T-helper 1 cell treated with Interleukin-12 subunit alpha and Interleukin-12 subunit beta and Interleukin-4 antibody, amounts not matched to agents 30 ng/mL and 1 ng/mL, for 36 hours (primary cell): Measurements from ENCODE around the gene PLAU. TPM values are rescaled to one million over a fixed set of nuclear protein-coding genes. Genes with fewer than 3 reads are reported as not detected.
"Not testable (repeated sequence)": the region's sequence is repeated elsewhere in the genome, so short reads cannot be mapped to it uniquely, and the experiment has no call there.

Experiments used
- intact Hi-C: fragments of 100-400 bp; cut with micrococcal nuclease; formaldehyde crosslinking; loops from one replicate; pipeline ENCODE4 v1.15.1; 2024
- total RNA-seq: library from RNA; stranded (reverse); gene quantifications from 2 replicates; pipeline ENCODE4 v1.2.3, GENCODE V29; 2022

Gene PLAU
- total RNA-seq, 1 donor from 2014 or later: 1.5 TPM

DNA sequence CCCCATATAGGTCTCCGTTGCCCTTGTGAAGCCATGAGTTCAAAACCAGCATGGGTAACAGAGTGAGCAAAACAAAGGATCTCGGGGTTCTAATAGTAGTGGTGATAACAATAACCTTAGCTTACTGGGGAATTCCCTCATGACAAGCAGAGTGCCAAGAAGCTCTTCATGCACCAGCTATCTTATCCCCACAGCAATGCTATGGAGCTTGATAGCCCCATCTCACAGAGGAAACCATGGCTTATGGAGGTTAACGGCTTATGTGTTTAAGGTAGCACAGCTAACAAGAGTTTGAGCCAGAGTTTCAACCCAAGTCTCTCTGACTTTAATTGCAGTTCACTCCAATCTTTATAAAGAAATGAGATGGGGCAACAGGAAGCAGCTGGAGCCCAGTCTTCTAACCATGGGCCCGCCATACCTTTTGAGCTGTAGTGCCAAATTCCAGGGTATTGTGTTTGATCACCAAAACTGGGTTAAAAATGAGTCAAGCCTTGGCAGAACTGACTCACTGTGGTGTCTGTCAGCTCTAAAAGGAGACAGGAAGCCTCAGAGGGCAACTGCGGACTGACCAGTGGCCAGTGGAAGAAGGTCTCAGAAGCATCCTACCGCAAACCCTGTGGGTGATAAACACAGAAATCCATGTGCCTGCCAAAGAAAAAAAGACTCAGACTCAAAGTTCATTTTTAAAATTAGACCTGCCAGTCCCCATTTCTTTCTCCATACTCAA is 16.5 kb upstream of the PLAU start:
- intact Hi-C loops: no loop called here

DNA sequence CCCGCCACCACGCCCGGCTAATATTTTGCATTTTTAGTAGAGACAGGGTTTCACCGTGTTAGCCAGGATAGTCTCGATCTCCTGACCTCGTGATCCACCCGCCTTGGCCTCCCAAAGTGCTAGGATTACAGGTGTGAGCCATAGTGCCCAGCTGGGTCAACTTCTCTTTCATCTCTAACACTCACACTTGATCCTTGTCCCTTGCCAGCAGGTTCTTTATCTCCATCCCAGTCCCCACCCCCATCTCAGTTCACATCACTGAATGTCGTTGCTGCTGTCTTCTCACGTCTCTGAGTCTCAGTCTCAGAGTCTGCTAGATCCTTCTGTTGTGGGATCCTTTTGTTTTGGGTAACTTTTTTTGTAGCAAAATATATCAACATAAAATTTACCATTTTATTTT is 15.6 kb upstream of the PLAU start:
- intact Hi-C loops: not testable (repeated sequence)

DNA sequence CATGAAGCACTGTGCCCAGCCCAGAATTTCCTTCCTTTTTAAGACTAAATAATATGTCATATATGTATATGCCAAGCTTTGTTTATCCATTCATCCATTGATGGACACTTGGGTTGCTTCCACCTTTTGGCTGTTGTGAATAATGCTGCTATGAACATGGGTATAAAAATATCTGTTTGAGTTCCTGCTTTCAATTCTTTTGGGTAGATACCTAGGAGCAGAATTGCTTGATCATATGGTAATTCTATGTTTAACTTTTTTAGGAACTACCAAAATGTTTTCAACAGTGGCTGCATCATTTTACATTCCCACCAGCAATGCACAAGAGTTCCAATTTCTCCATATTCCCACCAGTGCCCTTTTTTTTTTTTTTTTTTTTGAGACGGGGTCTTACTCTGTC is 13.2 kb upstream of the PLAU start:
- intact Hi-C loops: no loop called here

DNA sequence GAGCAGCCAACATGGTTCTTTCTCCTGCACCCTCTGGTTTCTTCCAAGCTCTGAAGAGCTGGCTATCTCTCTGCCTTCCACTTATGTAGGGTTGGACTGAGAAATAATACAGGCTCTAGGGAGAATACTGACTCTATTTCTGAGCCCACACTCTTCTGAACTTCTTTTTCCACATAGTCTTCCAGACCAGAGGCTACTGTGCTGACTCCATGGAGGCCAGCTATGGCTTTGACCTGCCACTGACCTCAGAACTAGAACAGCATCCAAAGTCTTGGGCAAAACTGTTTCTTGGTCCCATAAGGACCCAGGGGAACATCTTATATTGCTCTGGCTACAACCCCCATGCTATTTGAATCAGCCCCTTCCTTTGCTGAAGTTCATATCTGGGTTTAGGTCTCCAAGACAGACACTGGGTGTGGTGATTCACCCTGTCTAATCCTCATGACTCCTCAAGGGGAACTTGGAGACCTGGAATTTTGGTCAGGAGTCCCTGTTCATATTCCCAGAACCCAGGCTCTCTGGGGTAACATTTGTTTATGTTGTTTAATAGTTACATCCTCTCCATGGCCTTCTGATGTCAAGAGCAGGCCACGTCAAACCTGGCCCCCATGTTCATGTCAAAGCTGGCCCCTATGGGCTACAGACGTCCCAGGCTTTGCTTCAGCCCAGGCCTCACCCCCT is 12.1 kb upstream of the PLAU start:
- intact Hi-C loops: no loop called here

DNA sequence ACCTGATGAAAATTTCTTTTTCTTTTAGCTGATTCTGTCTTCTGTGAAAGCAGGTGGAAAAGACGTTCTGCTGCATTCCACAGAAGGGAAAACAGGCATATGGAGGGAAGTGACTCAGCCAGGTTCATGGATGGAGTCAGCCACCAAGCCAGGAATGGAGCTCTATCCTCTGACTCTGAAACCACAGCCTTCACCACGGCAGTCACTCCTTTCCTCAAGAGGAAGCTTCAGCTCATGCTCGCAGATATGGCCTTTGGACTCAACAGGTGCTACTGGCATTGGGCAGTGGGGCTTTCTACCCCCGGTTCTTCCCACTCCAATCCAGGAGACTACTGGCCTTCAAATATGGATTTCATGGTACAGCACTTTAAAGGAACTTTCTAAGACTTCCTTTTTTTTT is 11.5 kb upstream of the PLAU start:
- intact Hi-C loops: no loop called here

DNA sequence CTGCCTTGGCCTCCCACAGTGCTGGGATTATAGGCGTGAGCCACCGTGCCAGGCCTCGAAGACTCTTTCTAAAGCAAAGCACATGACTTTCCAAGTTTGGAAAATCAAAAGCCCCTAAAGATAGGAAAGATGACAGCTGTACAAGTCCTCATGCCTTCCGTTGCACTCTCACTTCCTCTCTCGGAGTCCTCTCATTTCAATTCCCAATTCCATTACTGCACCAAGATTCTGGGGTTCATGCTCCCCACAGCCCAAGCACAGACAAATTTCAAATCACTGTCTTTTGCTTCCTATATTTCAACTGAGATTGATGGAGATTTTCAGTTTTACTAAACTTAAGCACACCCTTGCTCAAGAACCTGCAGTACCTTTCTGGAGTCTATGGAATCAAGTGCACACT is 10.9 kb upstream of the PLAU start:
- intact Hi-C loops: no loop called here

DNA sequence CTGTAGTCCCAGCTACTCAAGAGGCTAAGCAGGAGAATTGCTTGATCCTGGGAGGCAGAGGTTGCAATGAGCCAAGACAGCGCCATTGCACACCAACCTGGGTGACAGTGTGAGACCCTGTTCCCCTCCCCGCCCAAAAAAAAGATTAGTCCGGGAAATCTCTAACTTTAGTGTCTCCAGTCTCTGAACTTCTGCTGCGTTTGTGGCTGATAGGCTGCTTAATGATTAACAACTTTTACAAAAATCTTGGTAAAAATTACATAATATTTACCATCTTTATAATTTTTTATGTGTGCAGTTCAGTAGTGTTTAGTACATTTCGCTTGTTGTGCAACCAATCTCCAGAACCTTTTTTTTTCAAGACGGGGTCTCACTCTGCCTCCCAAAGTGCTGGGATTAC is 9.7 kb upstream of the PLAU start:
- intact Hi-C loops: no loop called here

DNA sequence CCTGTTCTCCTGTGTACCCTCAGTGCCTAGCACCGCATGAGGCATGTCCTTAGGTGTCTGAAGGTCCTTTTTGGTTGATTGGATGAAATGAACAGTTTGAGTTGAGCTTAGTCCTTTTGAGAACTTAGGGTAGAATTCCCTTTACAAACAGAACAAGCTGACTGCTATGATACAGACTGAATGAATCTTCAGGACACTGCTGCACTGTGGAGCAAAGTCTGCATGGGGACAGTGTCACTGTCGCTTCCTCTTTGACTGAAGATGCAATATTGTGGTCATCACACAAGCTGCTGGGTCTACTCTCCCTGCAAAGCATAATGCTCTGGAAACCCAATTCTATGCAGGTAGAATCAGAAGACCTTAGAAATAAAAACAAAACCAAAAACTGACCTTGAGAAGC is 8.6 kb upstream of the PLAU start:
- intact Hi-C loops: no loop called here

DNA sequence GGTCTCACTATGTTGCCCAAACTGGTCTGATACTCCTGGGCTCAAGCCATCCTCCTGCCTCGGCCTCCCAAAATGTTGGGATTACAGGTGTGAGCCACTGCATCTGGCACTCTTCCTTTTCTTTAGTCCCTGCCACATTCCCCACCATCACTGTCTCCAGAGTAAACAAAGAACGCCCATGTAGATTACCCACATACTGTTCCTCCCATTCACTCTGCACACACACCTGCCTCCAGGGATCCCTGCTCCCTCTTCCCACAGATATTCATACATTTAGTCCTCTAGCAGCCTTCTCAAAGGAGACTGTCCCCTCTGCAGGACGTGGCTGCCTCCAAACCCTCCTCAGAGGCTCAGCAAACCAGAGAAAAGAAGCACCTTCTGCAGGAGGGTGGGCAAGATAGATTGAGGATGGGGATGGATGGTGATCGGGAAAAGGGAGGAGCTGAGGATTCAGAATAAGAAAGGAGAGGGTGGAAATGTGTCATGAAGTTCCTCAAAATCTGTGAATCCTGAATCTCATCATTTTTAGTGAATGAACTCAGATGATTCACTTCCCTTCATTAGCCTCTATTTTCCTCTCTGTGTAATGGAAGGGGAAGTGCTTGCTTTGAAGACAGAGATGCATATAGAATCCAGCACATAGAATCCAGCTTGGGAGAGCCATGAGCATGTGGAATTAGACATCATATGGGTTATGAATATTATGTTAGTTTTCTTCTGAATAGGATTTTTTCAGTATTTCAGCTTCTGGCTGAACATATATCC is 5.5 kb upstream of the PLAU start:
- intact Hi-C loops: no loop called here

DNA sequence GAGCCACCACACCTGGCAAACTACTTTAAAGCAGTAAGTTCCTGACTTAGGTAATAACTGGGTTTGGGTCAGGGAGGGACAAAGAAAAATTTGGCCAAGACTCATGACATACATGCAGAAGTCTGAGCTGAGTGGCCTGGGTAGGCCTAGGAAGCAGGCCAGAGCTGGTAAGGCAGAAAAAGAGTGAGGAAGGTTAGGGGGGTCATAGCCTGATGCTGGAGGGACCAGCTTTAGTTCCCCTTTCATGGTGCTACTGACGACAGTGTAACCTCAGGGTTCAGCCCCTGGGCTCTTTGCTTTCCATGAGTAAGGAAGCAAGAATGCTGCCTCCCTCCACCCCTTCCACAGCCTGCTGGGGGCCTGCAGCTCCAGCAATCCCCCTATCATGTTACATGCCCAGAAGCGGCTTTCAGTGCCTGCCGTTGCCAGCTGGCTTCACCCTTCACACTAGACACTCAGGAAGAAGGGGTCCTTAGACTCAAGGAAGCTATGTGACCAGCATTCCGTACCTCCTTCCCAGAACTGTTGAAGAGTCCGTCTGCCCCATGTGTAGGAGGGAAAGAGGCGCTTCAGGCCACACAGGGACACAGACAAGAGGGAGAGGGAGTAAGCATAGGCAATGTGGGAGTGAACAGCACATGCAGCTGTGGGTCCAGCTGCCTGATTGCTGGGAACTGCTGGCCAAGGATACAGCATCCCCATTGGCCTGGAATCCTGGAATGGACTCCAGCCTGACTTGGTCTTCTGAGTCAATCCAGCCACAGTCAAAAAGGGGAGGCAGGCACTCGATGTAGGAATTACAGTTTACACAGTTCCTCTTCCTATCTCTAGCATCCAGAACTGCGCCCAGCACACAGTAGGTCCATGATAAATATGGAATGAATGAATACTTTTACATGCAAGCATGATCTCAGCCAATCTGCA is 4.1 kb upstream of the PLAU start:
- intact Hi-C loops: no loop called here

DNA sequence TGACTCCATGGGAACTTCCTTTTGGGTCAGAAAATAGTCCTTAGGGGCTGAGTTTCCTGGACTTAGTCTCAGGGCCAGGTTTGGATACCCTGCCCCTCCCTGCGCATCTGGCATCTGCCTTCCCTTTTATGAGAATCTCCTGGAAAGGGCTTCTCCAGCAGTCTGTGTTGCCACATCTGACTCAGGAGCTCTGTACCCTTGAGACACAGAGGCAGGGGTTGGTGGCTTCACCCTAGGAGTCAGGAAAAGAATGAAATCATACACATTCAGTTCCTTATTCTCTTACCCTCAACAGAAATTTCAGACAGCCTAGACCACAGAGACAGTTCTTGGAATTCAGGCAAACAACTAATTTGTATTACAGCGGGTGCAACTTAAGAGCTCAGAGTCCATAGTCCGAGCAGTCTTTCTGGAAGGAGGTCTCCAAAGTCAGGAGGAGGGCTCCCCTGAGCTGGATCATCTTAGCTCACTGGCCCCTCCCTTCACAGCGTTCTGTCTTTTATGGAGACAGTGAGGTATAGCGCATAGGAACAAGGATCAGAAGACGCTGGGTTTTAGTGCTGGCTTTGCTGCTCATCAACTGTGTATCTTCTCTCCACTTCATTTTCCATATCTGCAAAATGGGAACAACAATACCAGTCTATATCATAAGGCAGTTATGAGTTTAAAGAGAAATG is 3.0 kb upstream of the PLAU start:
- intact Hi-C loops: no loop called here

DNA sequence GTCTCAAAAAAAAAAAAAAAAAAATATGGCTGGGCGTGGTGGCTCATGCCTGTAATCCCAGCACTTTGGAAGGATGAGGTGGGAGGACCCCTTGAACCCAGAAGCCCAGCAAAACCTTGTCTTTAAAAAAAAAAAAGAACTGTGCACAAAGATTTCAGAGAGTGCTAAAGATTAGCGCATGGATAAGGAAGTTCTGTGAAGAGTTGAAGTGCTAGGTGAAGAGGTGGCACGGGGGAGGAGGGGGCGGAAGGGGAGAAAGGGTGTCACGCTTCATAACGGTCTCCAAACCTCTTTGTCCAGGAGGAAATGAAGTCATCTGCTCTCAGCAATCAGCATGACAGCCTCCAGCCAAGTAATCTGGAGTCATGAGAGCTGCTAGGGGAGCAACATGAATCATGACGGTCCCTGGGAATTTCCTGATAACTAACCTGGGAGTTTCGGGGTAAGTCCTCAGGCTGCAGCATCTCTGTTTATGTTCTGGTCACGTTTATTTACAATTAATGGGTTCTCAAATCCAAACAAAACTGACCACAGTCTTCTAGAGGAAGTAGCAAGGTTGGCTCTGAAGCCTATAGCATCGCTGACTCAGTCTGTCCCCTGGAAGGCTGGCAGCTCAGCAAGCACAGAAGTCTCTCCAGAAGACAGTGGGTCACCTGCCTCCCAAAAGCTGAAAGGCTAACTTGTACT is 1.9 kb upstream of the PLAU start:
- intact Hi-C loops: loop anchor here (1.0 kb wide), 1 partner anchor 23 kb away; no protein-coding TSS in a partner anchor

DNA sequence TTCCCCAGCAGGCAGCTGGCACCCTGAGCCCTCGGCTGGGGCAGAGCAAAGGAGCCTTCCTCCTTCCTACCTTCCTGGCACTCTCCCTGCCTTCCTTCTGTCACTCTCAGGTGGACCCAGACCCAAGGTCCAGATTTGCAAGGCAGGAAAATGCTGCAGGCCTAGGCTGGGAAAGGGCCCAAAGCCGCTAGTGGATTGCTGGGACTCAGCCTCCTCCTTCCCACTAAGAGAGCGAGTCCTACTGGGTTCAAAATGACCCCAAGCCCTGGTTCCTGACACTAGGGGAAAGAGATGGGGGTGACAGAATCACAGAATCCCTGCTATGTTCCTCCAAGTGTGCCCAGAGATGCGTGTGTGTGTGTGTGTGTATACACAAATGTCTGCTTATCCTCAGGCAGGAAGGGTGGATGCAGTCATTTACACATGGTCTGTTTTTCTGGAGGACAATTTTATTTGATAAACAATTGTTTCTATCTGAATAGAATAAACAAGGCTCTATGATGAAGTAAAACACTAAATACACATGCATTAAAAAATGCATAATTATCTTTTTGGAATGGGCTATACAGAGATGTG is 1.3 kb upstream of the PLAU start:
- intact Hi-C loops: loop anchor here (1.0 to 2.0 kb wide), 3 partner anchors 23 to 47 kb away; no protein-coding TSS in a partner anchor

DNA sequence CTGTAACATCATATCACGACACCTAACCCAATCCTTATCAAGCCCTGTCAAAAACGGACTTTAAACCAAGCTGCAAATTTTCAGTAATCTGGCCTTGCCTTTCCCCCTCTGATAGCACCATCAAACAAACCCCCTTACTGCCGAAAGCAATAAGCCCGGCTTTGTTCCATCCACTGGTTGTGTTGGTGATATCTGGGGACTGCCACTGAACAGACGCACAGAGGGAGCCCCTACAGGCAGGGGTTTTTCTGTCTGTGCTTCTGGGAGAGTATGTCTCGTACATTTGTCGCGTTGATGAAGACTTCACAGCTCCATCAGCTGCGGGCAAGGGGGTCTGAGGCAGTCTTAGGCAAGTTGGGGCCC is 550 bp upstream of the PLAU start:
- intact Hi-C loops: loop anchor here (2.0 kb wide), 2 partner anchors 24 to 46 kb away; no protein-coding TSS in a partner anchor

DNA sequence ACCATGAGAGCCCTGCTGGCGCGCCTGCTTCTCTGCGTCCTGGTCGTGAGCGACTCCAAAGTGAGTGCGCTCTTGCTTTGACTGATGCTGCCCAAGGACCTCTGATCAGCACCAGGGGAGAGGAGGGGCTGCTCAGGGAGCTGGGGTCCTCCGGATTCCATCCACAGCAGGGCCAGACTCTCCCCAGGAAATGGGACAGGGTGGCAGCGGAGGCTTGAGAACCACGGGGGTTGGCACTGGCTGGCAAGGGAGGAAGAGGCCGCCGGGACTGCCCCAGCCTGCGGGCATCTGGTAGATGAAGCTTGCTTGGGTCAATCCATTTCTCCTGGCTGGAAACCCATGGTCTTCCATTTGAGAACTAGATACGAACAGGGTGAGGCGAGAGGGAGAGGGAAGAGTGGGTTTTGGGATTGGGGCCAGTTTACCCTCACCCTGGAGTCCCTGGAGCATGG is 647 bp downstream of the PLAU start:
- intact Hi-C loops: loop anchor here (1.0 to 2.0 kb wide), 3 partner anchors 11 to 45 kb away; no protein-coding TSS in a partner anchor

DNA sequence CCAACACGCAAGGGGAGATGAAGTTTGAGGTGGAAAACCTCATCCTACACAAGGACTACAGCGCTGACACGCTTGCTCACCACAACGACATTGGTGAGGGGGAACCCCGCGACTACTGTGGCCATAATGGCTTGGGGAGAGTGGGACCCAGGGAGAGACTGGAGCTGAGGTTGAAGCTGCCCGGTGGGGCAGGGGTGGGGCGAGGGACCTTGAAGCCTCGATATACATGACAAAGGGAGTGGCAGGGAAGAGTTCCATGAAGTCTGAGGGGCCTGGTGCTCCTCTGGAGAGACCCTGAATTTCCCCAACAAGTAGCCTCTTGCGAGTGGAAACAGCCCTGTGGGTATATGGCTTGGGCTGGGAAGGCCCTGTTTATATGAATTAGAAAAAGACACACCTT is 3.1 kb downstream of the PLAU start:
- intact Hi-C loops: no loop called here

DNA sequence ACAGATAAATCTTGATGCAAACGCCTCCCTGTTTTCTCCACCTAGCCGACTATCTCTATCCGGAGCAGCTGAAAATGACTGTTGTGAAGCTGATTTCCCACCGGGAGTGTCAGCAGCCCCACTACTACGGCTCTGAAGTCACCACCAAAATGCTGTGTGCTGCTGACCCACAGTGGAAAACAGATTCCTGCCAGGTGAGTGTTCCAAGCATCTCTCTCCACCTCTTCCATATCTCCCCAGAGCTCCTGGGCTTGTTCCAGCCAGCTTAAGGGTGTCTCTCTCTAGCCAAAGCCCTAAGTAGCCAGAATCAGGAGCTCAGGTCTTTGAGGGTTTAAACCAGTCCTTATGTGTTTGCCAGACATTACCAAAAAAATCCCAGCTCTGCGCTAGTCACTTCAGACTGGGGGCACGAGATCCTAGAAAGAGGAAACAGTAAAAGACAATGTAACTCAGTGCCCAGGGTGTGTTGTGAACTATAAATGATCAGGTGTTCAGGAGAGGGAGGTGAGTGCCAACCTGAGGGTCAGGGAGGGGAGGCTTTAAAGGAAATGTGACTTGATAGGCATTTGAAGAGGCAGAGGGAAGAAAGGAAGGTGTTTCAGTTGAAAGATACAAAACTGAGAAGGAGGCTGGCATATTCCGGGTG is 4.4 kb downstream of the PLAU start:
- intact Hi-C loops: no loop called here

DNA sequence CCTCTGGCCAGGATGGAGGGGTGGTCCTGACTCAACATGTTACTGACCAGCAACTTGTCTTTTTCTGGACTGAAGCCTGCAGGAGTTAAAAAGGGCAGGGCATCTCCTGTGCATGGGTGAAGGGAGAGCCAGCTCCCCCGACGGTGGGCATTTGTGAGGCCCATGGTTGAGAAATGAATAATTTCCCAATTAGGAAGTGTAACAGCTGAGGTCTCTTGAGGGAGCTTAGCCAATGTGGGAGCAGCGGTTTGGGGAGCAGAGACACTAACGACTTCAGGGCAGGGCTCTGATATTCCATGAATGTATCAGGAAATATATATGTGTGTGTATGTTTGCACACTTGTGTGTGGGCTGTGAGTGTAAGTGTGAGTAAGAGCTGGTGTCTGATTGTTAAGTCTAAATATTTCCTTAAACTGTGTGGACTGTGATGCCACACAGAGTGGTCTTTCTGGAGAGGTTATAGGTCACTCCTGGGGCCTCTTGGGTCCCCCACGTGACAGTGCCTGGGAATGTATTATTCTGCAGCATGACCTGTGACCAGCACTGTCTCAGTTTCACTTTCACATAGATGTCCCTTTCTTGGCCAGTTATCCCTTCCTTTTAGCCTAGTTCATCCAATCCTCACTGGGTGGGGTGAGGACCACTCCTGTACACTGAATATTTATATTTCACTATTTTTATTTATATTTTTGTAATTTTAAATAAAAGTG is 6.0 kb downstream of the PLAU start:
- intact Hi-C loops: no loop called here
